Measurements from ENCODE around the gene COL19A1. TPM values are rescaled to one million over a fixed set of nuclear protein-coding genes. Genes with fewer than 3 reads are reported as not detected.

Gene COL19A1
- total RNA-seq, 1 donor = under 0.01 TPM

Small RNAs within 50 kb of the gene (small RNA-seq; reads per million reads assigned to genes)
- gene RPL37P15 = not detected

Other genes with a start within 250 kb of the COL19A1 start
- 13.7 TPM for gene LMBRD1, start 69.5 kb upstream of the COL19A1 start, total RNA-seq